ENCODE measurements around the gene EEF2.

- TF ChIP-seq CTCF (conservative IDR thresholded peaks at IDR 0.05; ENCODE audit: low read depth, low read length) (no peak), POLR2A (IDR thresholded peaks at IDR 0.05; ENCODE audit: low read depth, low read length) (no peak), CEBPB (IDR thresholded peaks at IDR 0.05; ENCODE audit: low read depth, low read length) (no peak), RAD21 (IDR thresholded peaks at IDR 0.05; ENCODE audit: low read length) (no peak), BHLHE40 (IDR thresholded peaks at IDR 0.05; ENCODE audit: low read depth, low read length) (no peak), SMC3 (IDR thresholded peaks at IDR 0.05; ENCODE audit: low read depth, low read length) (no peak), MAFK (IDR thresholded peaks at IDR 0.05; ENCODE audit: low read depth, low read length) (no peak), RCOR1 (IDR thresholded peaks at IDR 0.05; ENCODE audit: insufficient replicate concordance, low read length) (no peak), MAZ (IDR thresholded peaks at IDR 0.05; ENCODE audit: borderline replicate concordance, low read depth, low read length) (no peak)
These were observed 10.3 kb upstream of the EEF2 start for GRCh38 chr19:3995607-3996006.
